GM19463 (cell line): ENCODE results near the gene BGLAP.

Experiments used
- ATAC-seq: cut with Tn5 transposase; IDR thresholded peaks from one replicate; pipeline ENCODE4 v1.9.1; 2021; ENCODE audit warnings: mild to moderate bottlenecking, moderate library complexity; ENCODE audit not compliant: unreplicated experiment

BGLAP gene

DNA sequence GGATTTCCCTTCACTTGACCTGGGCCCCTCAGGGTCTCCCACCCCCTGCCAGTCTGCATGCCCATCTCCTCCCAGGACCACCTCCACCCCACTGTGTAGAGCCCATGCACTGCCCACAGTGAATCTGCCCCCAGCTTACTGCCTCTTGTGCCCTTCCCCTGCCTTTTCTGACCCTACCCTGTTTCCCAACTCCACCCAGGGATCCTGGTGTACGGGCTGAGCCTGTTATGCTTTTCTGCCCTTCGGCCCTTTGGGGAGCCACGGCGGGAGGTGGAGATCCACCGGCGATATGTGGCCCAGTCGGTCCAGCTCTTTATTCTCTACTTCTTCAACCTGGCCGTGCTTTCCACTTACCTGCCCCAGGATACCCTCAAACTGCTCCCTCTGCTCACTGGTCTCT lies 44.1 kb downstream of the BGLAP start:
- ATAC-seq = no peak

DNA sequence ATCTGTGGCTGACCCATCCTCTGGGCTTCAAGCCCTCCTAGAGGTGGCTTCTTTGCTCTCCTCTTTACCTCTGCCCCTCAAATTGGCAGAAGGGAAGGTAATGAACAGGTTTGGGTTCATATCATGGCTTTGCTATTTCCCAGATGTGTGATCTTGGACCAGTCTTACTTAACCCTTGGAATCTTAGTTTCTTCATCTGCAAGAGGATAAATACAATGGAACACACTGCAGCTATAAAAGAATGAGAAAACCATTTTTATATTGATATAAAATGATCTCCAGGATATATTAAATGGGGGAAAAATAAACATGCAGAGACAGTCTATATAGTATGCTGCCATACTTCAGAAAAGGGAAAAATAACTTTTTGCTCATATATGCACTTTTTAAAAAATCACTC lies 47.9 kb downstream of the BGLAP start:
- ATAC-seq = no peak

DNA sequence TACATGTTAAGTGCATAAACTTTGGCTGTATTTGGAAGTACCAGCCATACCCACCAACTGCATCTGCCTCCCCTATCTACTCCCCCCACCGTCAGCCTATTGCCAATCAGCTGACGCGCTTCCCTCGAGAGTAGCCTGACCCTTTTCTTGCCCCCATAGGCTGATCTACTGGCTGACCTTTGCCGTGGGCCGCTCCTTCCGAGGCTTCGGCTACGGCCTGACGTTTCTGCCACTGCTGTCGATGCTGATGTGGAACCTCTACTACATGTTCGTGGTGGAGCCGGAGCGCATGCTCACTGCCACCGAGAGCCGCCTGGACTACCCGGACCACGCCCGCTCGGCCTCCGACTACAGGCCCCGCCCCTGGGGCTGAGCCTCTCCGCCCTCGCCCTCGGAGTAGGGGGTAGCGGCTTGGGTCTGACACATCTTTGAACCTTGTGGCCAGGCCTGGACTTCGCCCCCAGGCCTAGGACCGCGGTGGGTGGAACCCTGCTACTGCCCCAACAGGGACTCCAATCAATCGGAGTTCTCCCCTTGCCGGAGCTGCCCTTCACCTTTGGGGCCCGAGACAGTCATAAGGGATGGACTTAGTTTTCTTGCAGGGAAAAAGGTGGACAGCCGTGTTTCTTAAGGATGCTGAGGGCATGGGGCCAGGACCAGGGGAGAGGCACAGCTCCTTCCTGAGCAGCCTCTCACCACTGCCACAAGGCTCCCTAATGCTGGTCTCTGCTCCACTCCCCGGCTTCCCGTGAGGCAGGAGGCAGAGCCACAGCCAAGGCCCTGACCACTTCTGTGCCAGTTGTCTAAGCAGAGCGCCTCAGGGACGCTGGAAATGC lies 49.5 kb downstream of the BGLAP start:
- no peak for ATAC-seq
